GM12801 (cell line): ENCODE results near the gene MYO1A.

Experiments
- CTCF ChIP-seq: IDR thresholded peaks from one replicate; pipeline ENCODE4 v1.5.1; 2011; ENCODE audit warnings: control low read depth; ENCODE audit not compliant: insufficient read length; ENCODE audit errors: extremely low read depth

Gene MYO1A

GRCh38 chr12:57011438-57012424 is 38.2 kb downstream of the MYO1A start:
- TF ChIP-seq CTCF, result no peak

- no peak for TF ChIP-seq CTCF
These were observed 39.2 kb downstream of the MYO1A start for GRCh38 chr12:57010627-57011247.

DNA sequence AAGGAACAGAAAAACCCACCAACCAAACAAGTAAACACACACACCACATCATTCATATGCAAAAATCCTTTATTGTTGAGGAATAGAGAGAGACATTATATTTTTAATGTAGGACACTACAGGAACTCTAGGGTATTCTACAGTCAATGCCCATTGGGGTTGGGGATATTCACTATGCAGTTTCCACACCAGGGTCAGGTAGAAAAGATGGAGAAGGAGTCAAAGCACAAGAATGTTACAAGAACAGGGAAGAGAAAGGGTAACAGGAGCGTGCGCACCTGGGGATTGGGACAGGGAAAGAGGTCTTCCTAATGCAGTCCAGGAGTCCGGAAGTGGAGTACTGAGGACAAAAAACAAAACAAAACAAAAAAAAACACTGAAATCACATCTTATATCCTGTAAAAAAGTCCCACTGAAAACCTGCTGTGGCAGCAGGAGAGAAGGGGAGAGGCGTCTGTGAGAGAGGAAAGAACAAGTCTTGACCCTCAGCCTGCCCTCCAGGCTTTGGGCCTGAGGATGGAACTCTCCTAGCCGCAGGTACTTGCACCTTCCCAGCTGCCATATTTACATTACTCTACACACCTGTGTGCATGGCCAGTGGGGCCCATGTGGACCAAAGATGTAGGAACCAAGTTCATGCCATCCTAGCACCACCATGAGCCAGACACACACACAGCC is 39.8 kb downstream of the MYO1A start:
- no peak for TF ChIP-seq CTCF

DNA sequence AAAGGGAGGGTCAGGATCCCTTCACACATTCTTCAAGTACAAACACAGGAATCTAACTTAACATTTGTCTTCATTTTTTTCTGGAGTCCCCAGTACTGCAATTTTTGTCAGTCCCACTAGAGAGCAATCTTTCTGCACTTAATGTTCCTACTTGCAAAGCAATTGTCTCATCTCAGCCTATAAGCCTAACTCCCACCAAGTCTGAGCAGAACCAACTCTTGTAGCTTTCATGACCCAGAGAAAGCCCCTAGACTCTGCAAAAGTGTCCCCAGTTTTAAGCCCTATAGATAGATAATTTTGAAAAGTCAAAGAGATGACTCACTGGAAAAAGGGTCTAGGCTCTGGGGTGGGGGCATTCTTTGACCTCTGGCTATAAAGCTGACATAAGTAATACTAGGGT is 41.8 kb downstream of the MYO1A start:
- peak; percentile 22 for TF ChIP-seq CTCF

GRCh38 chr12:57006809-57007475 is 43.0 kb downstream of the MYO1A start:
- TF ChIP-seq CTCF, result no peak

DNA sequence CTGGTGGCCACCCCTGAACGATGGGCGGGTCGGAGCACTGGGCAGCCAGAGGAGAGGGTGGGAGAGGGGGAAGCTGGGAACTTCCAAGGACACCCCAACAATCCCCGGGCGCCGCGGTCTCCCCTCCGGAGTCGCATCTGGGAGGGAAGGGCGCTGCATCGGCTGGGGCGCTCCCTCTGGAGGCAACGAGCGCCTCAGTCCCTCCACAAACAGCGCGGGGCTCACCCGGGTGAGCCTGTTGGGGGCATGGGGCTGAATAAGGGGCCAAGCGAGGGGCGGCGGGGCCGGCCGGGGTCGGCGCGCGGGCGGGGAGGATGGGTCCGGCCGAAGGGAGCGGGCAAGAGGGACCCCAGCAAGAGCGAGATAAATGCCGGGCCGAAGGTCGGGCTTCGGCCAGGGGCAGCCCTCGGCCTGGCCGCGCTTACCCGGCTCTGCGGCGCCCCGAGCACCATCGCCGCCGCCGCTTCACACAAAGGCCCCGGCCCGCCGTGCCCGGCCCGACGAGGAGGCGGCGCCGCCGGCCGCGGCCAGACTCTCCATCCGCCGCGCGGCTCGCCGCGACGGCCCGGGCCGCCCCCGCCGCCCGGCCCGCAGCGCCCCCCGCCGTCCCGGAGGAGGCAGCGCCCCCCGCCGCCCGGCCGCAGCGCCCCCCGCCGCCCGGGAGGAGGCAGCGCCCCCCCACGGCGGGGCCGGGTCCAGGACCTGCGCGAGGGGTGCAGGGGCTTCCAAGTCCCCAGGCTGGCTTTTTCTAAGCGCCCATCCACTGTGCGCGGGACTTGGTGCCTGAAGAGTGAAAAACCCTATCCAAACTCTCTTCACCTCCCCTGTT is 43.7 kb downstream of the MYO1A start, which contains the start of gene ZBTB39:
Gene ZBTB39, minus strand, starts transcription at position 567 of the 829 bp plus-strand sequence. CDS start 1,629 bp downstream, outside the sequence.
- no peak for TF ChIP-seq CTCF
